HG03135 (cell line): ENCODE results near the gene ARFGAP2.

ENCODE experiments used
- ATAC-seq: cut with Tn5 transposase; IDR thresholded peaks from one replicate; pipeline ENCODE4 v1.9.1; 2021; ENCODE audit warnings: mild to moderate bottlenecking, moderate library complexity; ENCODE audit not compliant: unreplicated experiment

The ARFGAP2 gene

GRCh38 chr11:47171856-47172255, 4.8 kb downstream of the ARFGAP2 start:
- no peak for ATAC-seq

- ATAC-seq, result no peak
These were observed 5.4 kb downstream of the ARFGAP2 start for GRCh38 chr11:47171061-47171838.

GRCh38 chr11:47166368-47166767, 10.3 kb downstream of the ARFGAP2 start:
- no peak for ATAC-seq

- no peak for ATAC-seq
These were observed 11.3 kb downstream of the ARFGAP2 start for GRCh38 chr11:47165253-47165840.

GRCh38 chr11:47164321-47164720, 12.4 kb downstream of the ARFGAP2 start:
- no peak for ATAC-seq

- no peak for ATAC-seq
These were observed 12.8 kb downstream of the ARFGAP2 start for GRCh38 chr11:47163898-47164297.

GRCh38 chr11:47163193-47163592, 13.5 kb downstream of the ARFGAP2 start:
- ATAC-seq, result no peak

GRCh38 chr11:47162426-47162825, 14.3 kb downstream of the ARFGAP2 start:
- no peak for ATAC-seq

- ATAC-seq, result no peak
These were observed 14.8 kb downstream of the ARFGAP2 start for GRCh38 chr11:47161890-47162289.

GRCh38 chr11:47161134-47161854, 15.4 kb downstream of the ARFGAP2 start:
- peak; percentile 58 for ATAC-seq

GRCh38 chr11:47160753-47161133, 15.9 kb downstream of the ARFGAP2 start:
- no peak for ATAC-seq

- no peak for ATAC-seq
These were observed 18.4 kb downstream of the ARFGAP2 start for GRCh38 chr11:47158242-47158641.

GRCh38 chr11:47157805-47158204, 18.9 kb downstream of the ARFGAP2 start:
- ATAC-seq, result no peak

- no peak for ATAC-seq
These were observed 19.7 kb downstream of the ARFGAP2 start for GRCh38 chr11:47156951-47157350.

- no peak for ATAC-seq
These were observed 20.3 kb downstream of the ARFGAP2 start for GRCh38 chr11:47156333-47156732.

- ATAC-seq, result no peak
These were observed 20.8 kb downstream of the ARFGAP2 start for GRCh38 chr11:47155879-47156278.

- no peak for ATAC-seq
These were observed 21.8 kb downstream of the ARFGAP2 start for GRCh38 chr11:47154616-47155570.

GRCh38 chr11:47152953-47153950, 23.4 kb downstream of the ARFGAP2 start:
- ATAC-seq, result no peak

GRCh38 chr11:47152126-47152952, 24.3 kb downstream of the ARFGAP2 start:
- ATAC-seq, result no peak
